K562 (cell line): ENCODE measurements around the gene TM4SF4. TPM values are rescaled to one million over a fixed set of nuclear protein-coding genes. Genes with fewer than 3 reads are reported as not detected.

ENCODE experiments used
- ATAC-seq: fragments of 200-7000 bp; cut with Tn5 transposase; 3 replicates; pipeline ENCODE4 v1.9.1; 2020; ENCODE audit warnings: moderate library complexity
- BruUV-seq: library from RNA; stranded (reverse); fragments of 400-500 nt; replicated peaks from 2 replicates; lab custom pipeline; 2021; lab: Mats Ljungman, UMichigan
- CTCF ChIA-PET: fragments of 300-600 bp; formaldehyde crosslinking; extraction: SDS; loops from one replicate; lab custom pipeline; 2021; ENCODE audit warnings: low intra/inter-chr PET ratio; lab: Yijun Ruan, JAX
- POLR2A ChIA-PET: fragments of 300-600, 350-650 bp; sonication (Branson Sonifier 250); formaldehyde crosslinking; extraction: SDS; loops from one replicate; lab custom pipeline; 2021; ENCODE audit warnings: antibody characterized with exemption, inconsistent platforms; lab: Yijun Ruan, JAX
- DNase-seq, 4 experiments: peaks; one replicate each; pipeline versions ENCODE4 v3.0.0 to v3.0.0-alpha.2; 2011 to 2018; ENCODE audit warnings: low spot score in 3 of 4, mixed read lengths in 3 of 4; ENCODE audit errors: extremely low read depth in 1 of 4
- FAIRE-seq: peaks from 2 replicates; lab custom pipeline; 2011; peaks lifted over from hg19 to GRCh38; lab: Jason Lieb, UNC
- H2AFZ ChIP-seq: 2 replicates; pipeline ENCODE4 v1.6.0; 2011; ENCODE audit warnings: low read depth, low read length, control low read depth, inconsistent platforms
- H3K27ac ChIP-seq: fragments of 200-600 bp; 3 replicates; pipeline ENCODE4 v1.8.0; 2011; ENCODE audit warnings: low read depth, mild to moderate bottlenecking, control low read depth, inconsistent platforms, low read length, moderate library complexity, mixed read lengths; ENCODE audit errors: extremely low read depth
- H3K27me3 ChIP-seq, 2 experiments: fragments of 300-600 bp in 1 of 2; 2 replicates in 1 of 2; 3 replicates in 1 of 2; pipeline versions ENCODE4 v1.6.0 to v1.8.0; 2011; ENCODE audit warnings: inconsistent platforms in 2 of 2, low read length in 2 of 2, mild to moderate bottlenecking in 1 of 2, mixed read lengths in 1 of 2, moderate library complexity in 1 of 2; ENCODE audit not compliant: control insufficient read depth in 2 of 2, insufficient read depth in 2 of 2
- H3K36me3 ChIP-seq: fragments of 300-600 bp; 3 replicates; pipeline ENCODE4 v1.8.0; 2011; ENCODE audit warnings: mild to moderate bottlenecking, low read length, inconsistent platforms; ENCODE audit not compliant: control insufficient read depth, insufficient read depth
- H3K4me1 ChIP-seq, 2 experiments: fragments of 200-600 bp in 1 of 2; replicated peaks in 1 of 2; 2 replicates in 1 of 2; 3 replicates in 1 of 2; pipeline versions ENCODE4 v1.5.1 to v1.8.0; 2011; ENCODE audit warnings: inconsistent platforms in 2 of 2, low read length in 2 of 2, mild to moderate bottlenecking in 1 of 2, mixed read lengths in 1 of 2, moderate library complexity in 1 of 2; ENCODE audit not compliant: control insufficient read depth in 2 of 2, insufficient read depth in 2 of 2
- H3K4me2 ChIP-seq: 2 replicates; pipeline ENCODE4 v1.6.1; 2011; ENCODE audit warnings: low read length, control low read depth, inconsistent platforms, mixed read lengths; ENCODE audit not compliant: insufficient read depth
- H3K4me3 ChIP-seq: fragments of 200-600 bp; sonication (generic), shearing (Covaris generic); 2 replicates; pipeline ENCODE4 v1.5.1; 2016; ENCODE audit warnings: control low read depth, inconsistent platforms
- H3K79me2 ChIP-seq: fragments of 200-600 bp; 3 replicates; pipeline ENCODE4 v1.8.0; 2011; ENCODE audit warnings: low read length, inconsistent platforms; ENCODE audit not compliant: control insufficient read depth, insufficient read depth
- H3K9ac ChIP-seq, 2 experiments: 2 replicates each; pipeline versions ENCODE4 v1.6.0 to v1.6.1; 2011; ENCODE audit warnings: low read depth in 2 of 2, low read length in 2 of 2, control low read depth in 1 of 2, inconsistent platforms in 1 of 2, mild to moderate bottlenecking in 1 of 2, mixed read lengths in 1 of 2; ENCODE audit not compliant: insufficient read depth in 1 of 2
- H3K9me1 ChIP-seq: one replicate; pipeline ENCODE4 v1.6.0; 2011; ENCODE audit warnings: inconsistent platforms, mild to moderate bottlenecking, low read length, moderate library complexity; ENCODE audit not compliant: control insufficient read depth, insufficient read depth
- H3K9me3 ChIP-seq: replicated peaks from 2 replicates; pipeline ENCODE4 v1.5.1; 2011; ENCODE audit warnings: low read depth, low read length, inconsistent platforms; ENCODE audit not compliant: control insufficient read depth, insufficient read depth
- H4K20me1 ChIP-seq: replicated peaks from 2 replicates; pipeline ENCODE4 v1.6.1; 2011; ENCODE audit warnings: low read length, inconsistent platforms, mixed read lengths; ENCODE audit not compliant: control insufficient read depth, insufficient read depth
- CBX5 ChIP-seq: IDR thresholded peaks from 2 replicates; pipeline ENCODE4 v1.6.1; 2014; ENCODE audit warnings: low read depth, borderline replicate concordance
- CCNT2 ChIP-seq: IDR thresholded peaks from 2 replicates; pipeline ENCODE4 v1.6.1; 2011; ENCODE audit warnings: borderline replicate concordance, low read depth, mild to moderate bottlenecking, moderate library complexity, mixed read lengths, low read length; ENCODE audit not compliant: insufficient read length; ENCODE audit errors: extremely low read depth
- FOSL1 ChIP-seq: fragments of 200-800 bp; sonication (Bioruptor generic); conservative IDR thresholded peaks from 2 replicates; pipeline ENCODE4 v1.6.1; 2016; ENCODE audit warnings: missing genetic modification characterization, missing compliant biosample characterization
- HDGF ChIP-seq: fragments of 450-650 bp; IDR thresholded peaks from 2 replicates; pipeline ENCODE4 v1.6.1; 2016
- HEY1 ChIP-seq: fragments of 250-450 bp; sonication (Bioruptor Pico); IDR thresholded peaks from 2 replicates; pipeline ENCODE4 v1.5.0; 2020; ENCODE audit warnings: mild to moderate bottlenecking, moderate library complexity, borderline replicate concordance
- L3MBTL2 ChIP-seq: fragments of 450-650 bp; IDR thresholded peaks from 2 replicates; pipeline ENCODE4 v1.6.1; 2016; ENCODE audit warnings: mild to moderate bottlenecking, moderate library complexity
- MCM7 ChIP-seq, 2 experiments: fragments of 450-650 bp; IDR thresholded peaks; 2 replicates each; pipeline ENCODE4 v1.6.1; 2016 to 2018
- MECOM ChIP-seq: fragments of 250-450 bp; sonication (Bioruptor Pico); IDR thresholded peaks from 2 replicates; pipeline ENCODE4 v1.8.0; 2022; ENCODE audit warnings: inconsistent platforms
- MLX ChIP-seq, 2 experiments: fragments of 450-650 bp in 1 of 2; sonication (generic) in 1 of 2; formaldehyde crosslinking; conservative IDR thresholded peaks; 2 replicates each; pipeline versions ENCODE4 v1.4.0 to v1.8.1; 2020 to 2022; ENCODE audit warnings: mild to moderate bottlenecking in 1 of 2, missing genetic modification reagents in 1 of 2
- NCOA4 ChIP-seq: fragments of 450-650 bp; IDR thresholded peaks from 2 replicates; pipeline ENCODE4 v1.6.1; 2018; ENCODE audit warnings: mild to moderate bottlenecking; ENCODE audit not compliant: partially characterized antibody
- PTBP1 ChIP-seq: fragments of 200-400 bp; formaldehyde crosslinking; IDR thresholded peaks from 2 replicates; pipeline ENCODE4 v1.6.1; 2017; ENCODE audit warnings: low read depth, low read length
- RBM17 ChIP-seq: fragments of 200-400 bp; formaldehyde crosslinking; IDR thresholded peaks from 2 replicates; pipeline ENCODE4 v1.6.1; 2017; ENCODE audit warnings: low read depth, mild to moderate bottlenecking, low read length, borderline replicate concordance
- SETDB1 ChIP-seq: IDR thresholded peaks from one replicate; pipeline ENCODE4 v1.6.1; 2012; ENCODE audit warnings: low read length, control low read depth, inconsistent platforms
- SMAD1 ChIP-seq: fragments of 150-350 bp; IDR thresholded peaks from 2 replicates; pipeline ENCODE4 v1.6.1; 2014; ENCODE audit warnings: low read length, low read depth; ENCODE audit not compliant: partially characterized antibody
- SMAD3 ChIP-seq: fragments of 450-650 bp; formaldehyde crosslinking; conservative IDR thresholded peaks from 2 replicates; pipeline ENCODE4 v1.4.0; 2020; ENCODE audit warnings: mild to moderate bottlenecking
- TARDBP ChIP-seq: fragments of 450-650 bp; IDR thresholded peaks from 2 replicates; pipeline ENCODE4 v1.6.1; 2016
- TCF15 ChIP-seq: fragments of 250-450 bp; sonication (Bioruptor Pico); IDR thresholded peaks from 2 replicates; pipeline ENCODE4 v1.8.0; 2022; ENCODE audit warnings: moderate library complexity, mild to moderate bottlenecking, inconsistent platforms
- TCF3 ChIP-seq: sonication (generic); formaldehyde crosslinking; IDR thresholded peaks from 2 replicates; pipeline ENCODE4 v1.4.0; 2020; ENCODE audit warnings: mild to moderate bottlenecking, missing genetic modification reagents
- WGBS: fragments of 100-300 bp; shearing (Covaris generic); methylation state at CpG from one replicate; pipeline ENCODE4 v1.1.6; 2016; ENCODE audit warnings: low coverage, mixed read lengths; ENCODE audit not compliant: insufficient coverage; ENCODE audit errors: missing lambda C conversion rate; 5-methylcytosine and 5-hydroxymethylcytosine counted together
- in situ Hi-C: fragments of 300-500 bp; cut with MboI; formaldehyde crosslinking; loops from 4 replicates; pipeline ENCODE4 v1.15.0; 2018; ENCODE audit warnings: inconsistent platforms, mixed read lengths
- intact Hi-C: fragments of 100-400 bp; cut with micrococcal nuclease; formaldehyde crosslinking; loops from 2 replicates; pipeline ENCODE4 v1.14.2; 2022
- polyA plus RNA-seq, 8 experiments: library from polyadenylated mRNA; depleted of rRNA in 4 of 8; stranded (reverse) in 5 of 8; unstranded in 3 of 8; fragments of >200 nt; fragmentation: Nextera tagmentation in 2 of 8; fragmentation: Illumina TruSeq in 1 of 8; extraction: Ambion mirVana in 2 of 8; extraction: Trizol in 1 of 8; gene quantifications; 2 replicates each; pipeline versions ENCODE4 v1.2.1 to v1.2.3, GENCODE V29; 2011 to 2014; ENCODE audit warnings: inconsistent platforms in 1 of 8, missing spikeins in 1 of 8
- total RNA-seq, 7 experiments: library from RNA; depleted of rRNA in 6 of 7; stranded (reverse); fragments of >200 nt in 6 of 7; fragmentation: Illumina TruSeq in 2 of 7; extraction: Trizol in 2 of 7; gene quantifications; 2 replicates each; pipeline versions ENCODE4 v1.2.1 to v1.2.3, GENCODE V29; 2011 to 2021; ENCODE audit warnings: low replicate concordance in 1 of 7
- TF ChIP-seq, protein P1 (sequence below): sonication (generic); formaldehyde crosslinking; IDR thresholded peaks from 2 replicates; pipeline ENCODE4 v1.8.1; 2022; ENCODE audit warnings: missing genetic modification reagents
- TF ChIP-seq, protein P2 (sequence below): fragments of 450-650 bp; formaldehyde crosslinking; IDR thresholded peaks from 2 replicates; pipeline ENCODE4 v1.4.0; 2020; ENCODE audit warnings: mild to moderate bottlenecking, mixed read lengths

Gene TM4SF4
- total and polyA plus RNA-seq, 9 of the 15 experiments (the other 6 are each of a cell fraction or from before 2014, with no cell fraction given) = 0.31 TPM; not detected in 8

GRCh38 chr3:149509526-149509925 lies 35.0 kb downstream of the TM4SF4 start:
- Histone ChIP-seq H2AFZ (no peak overlapping the region), H3K4me1 (no peaks in the 10 kb centered on the region), H3K36me3 (no peaks in the 10 kb centered on the region), H3K27ac (no peak overlapping the region), H3K79me2 (no peaks in the 10 kb centered on the region), H3K9me1 (no peaks in the 10 kb centered on the region), H3K9ac (no peak overlapping the region), H3K4me2 (no peak overlapping the region), H3K9me3 (no peaks in the 10 kb centered on the region), H4K20me1 (no peaks in the 10 kb centered on the region; the same call in 1 of the 2 replicates), H3K4me3 (no peak overlapping the region), H3K27me3 (peaks cover 0 to 20% of the 10 kb centered on the region in 2 experiments; a peak in 2 of 5 replicates)
- CTCF ChIA-PET = no interaction called here
- no peak for TF ChIP-seq CCNT2
- no peak for TF ChIP-seq RBM17
- TF ChIP-seq TCF3 (CRISPR knock-in tag) = no peak
- TF ChIP-seq, protein P1, sequence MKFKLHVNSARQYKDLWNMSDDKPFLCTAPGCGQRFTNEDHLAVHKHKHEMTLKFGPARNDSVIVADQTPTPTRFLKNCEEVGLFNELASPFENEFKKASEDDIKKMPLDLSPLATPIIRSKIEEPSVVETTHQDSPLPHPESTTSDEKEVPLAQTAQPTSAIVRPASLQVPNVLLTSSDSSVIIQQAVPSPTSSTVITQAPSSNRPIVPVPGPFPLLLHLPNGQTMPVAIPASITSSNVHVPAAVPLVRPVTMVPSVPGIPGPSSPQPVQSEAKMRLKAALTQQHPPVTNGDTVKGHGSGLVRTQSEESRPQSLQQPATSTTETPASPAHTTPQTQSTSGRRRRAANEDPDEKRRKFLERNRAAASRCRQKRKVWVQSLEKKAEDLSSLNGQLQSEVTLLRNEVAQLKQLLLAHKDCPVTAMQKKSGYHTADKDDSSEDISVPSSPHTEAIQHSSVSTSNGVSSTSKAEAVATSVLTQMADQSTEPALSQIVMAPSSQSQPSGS (CRISPR knock-in tag) = no peak
- TF ChIP-seq FOSL1 (tag) = no peak
- no peak for TF ChIP-seq NCOA4
- no peak for TF ChIP-seq MLX (CRISPR knock-in tag; conservative IDR thresholded peaks at IDR 0.05)
- TF ChIP-seq MECOM = no peak
- TF ChIP-seq MCM7 (IDR thresholded peaks at IDR 0.05) = no peak
- TF ChIP-seq SMAD1 = no peak
- no peak for TF ChIP-seq L3MBTL2
- no peak for TF ChIP-seq TARDBP
- TF ChIP-seq SETDB1 = no peak
- TF ChIP-seq PTBP1 = no peak
- no peak for TF ChIP-seq CBX5
- TF ChIP-seq, protein P2, sequence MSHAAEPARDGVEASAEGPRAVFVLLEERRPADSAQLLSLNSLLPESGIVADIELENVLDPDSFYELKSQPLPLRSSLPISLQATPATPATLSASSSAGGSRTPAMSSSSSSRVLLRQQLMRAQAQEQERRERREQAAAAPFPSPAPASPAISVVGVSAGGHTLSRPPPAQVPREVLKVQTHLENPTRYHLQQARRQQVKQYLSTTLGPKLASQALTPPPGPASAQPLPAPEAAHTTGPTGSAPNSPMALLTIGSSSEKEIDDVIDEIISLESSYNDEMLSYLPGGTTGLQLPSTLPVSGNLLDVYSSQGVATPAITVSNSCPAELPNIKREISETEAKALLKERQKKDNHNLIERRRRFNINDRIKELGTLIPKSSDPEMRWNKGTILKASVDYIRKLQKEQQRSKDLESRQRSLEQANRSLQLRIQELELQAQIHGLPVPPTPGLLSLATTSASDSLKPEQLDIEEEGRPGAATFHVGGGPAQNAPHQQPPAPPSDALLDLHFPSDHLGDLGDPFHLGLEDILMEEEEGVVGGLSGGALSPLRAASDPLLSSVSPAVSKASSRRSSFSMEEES (CRISPR knock-in tag) = no peak
- TF ChIP-seq SMAD3 (CRISPR knock-in tag) = no peak
- no peak for TF ChIP-seq HDGF
- TF ChIP-seq HEY1 = no peak
- no peak for TF ChIP-seq TCF15 (CRISPR knock-in tag)
- intact Hi-C loops (no loop called here), in situ Hi-C loops (no loop called here)
- no peak for DNase-seq
- no peak for ATAC-seq
- no TSS peak for BruUV-seq
- POLR2A ChIA-PET = interaction anchor here (0.7 to 0.8 kb wide), 2 partner anchors 15 to 531 kb away, joined by 3 read pairs; no protein-coding TSS in a partner anchor
- FAIRE-seq = no peak
- WGBS = 0% methylated on average over 3 of the region's 3 CpGs
